IgD-negative memory B cell (primary cell): Measurements from ENCODE around the gene MEIS1. TPM values are rescaled to one million over a fixed set of nuclear protein-coding genes. Genes with fewer than 3 reads are reported as not detected.

Experiments used
- H3K27ac Mint-ChIP-seq, 3 donors: one replicate each; pipeline ENCODE4 v1.8.0; 2020 to 2022; ENCODE audit warnings: mild to moderate bottlenecking in 3 of 3, mixed read lengths in 3 of 3, moderate library complexity in 1 of 3
- H3K27me3 Mint-ChIP-seq: one replicate; pipeline ENCODE4 v1.8.0; 2021; ENCODE audit warnings: mixed read lengths
- H3K36me3 Mint-ChIP-seq: one replicate; pipeline ENCODE4 v1.8.0; 2020; ENCODE audit warnings: mild to moderate bottlenecking, mixed read lengths
- H3K4me1 Mint-ChIP-seq, 3 donors: one replicate each; pipeline ENCODE4 v1.8.0; 2020 to 2022; ENCODE audit warnings: mixed read lengths in 3 of 3, mild to moderate bottlenecking in 1 of 3
- H3K4me3 Mint-ChIP-seq, 4 donors: one replicate each; pipeline ENCODE4 v1.8.0; 2020 to 2022; ENCODE audit warnings: mild to moderate bottlenecking in 4 of 4, mixed read lengths in 4 of 4, moderate library complexity in 3 of 4
- H3K9me3 Mint-ChIP-seq, 3 donors: one replicate each; pipeline ENCODE4 v1.8.0; 2020 to 2021; ENCODE audit warnings: mixed read lengths in 3 of 3, mild to moderate bottlenecking in 1 of 3
- polyA plus RNA-seq: library from polyadenylated mRNA; unstranded; fragments of 300-500 nt; fragmentation: Illumina TruSeq; gene quantifications from one replicate; pipeline ENCODE4 v1.2.3, GENCODE V29; 2021

MEIS1 gene
- polyA plus RNA-seq, 1 donor from 2014 or later = 0.33 TPM

DNA sequence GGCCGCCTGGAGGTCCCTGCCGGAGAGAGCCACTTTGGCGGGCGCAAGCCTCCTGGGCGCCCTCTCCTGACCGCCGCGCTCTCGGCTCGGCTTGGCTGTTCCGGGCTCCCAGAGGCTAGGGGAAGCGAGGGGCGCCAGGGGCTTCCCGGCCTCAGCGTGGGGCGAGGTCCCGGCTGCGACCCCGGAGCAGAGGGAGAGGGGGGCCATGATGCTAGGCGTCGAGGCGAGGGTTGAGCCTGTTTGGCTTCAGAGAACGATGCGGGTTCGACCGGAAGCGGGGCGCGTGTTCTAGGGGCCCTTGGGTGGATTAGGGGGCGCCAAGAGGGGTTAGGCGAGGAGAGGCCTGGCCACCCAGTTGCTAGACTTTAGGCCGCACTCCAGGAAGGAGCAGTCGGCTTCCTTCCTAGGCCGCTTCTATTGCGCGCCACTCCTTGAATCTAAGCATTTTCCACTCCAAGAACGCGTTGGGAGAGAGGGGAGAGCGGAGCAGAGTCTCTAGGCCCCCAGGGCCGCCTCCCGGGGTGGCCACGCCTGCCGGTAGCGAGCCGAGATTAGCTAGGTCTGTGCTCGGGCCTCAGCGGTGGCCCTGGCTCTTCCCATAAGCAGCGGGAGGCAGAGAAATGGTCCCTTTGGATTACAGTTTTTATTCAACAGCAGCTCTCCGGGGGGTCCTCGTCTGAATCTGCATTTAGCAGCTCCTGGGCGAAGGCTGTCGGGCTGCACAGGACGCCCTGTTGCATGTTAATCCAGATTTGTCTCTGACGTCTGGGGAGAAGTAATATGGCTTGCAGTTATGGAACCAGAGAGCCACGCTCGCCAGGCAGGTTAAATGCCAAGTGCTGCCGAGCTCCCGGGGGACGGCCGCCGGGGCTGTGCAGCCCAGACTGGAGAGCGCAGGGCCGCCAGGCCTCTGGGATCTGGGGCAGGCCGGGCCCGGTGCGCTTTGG is 11.3 kb downstream of the MEIS1 start:
- no peak overlapping the region for H3K27ac Mint-ChIP-seq
- H3K27me3 Mint-ChIP-seq = peaks cover 31% of the 10 kb centered on the region
- no peak overlapping the region for H3K4me3 Mint-ChIP-seq
- H3K4me1 Mint-ChIP-seq = no peaks in the 10 kb centered on the region
- H3K36me3 Mint-ChIP-seq = no peaks in the 10 kb centered on the region
- H3K9me3 Mint-ChIP-seq = peaks cover 0 to 1% (median 0%) of the 10 kb centered on the region in 3 donors

DNA sequence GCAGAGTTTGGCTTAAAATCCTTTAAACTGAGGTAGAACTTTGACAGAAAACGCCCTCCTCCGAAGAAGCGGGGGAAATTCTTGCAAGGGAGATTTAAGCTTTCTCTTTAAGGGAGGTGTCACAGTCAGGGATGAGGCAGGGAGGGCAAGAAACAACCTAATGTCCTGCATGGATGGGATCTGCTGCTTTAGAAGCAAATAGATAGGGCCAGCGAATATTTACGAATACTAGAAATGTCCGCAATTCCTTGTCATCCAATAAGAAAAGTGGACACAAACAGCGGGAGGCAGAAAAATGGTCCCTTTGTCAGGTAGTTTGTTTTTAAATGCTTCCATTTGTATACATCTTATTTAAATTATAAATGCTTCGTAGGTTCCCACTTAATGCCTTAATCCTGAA is 12.0 kb downstream of the MEIS1 start:
- Mint-ChIP-seq H3K27ac (no peak overlapping the region), H3K9me3 (no peaks in the 10 kb centered on the region), H3K27me3 (peaks cover 28% of the 10 kb centered on the region), H3K36me3 (no peaks in the 10 kb centered on the region), H3K4me3 (peak overlapping the region in 1 of 4 donors; percentile 41), H3K4me1 (no peaks in the 10 kb centered on the region)

DNA sequence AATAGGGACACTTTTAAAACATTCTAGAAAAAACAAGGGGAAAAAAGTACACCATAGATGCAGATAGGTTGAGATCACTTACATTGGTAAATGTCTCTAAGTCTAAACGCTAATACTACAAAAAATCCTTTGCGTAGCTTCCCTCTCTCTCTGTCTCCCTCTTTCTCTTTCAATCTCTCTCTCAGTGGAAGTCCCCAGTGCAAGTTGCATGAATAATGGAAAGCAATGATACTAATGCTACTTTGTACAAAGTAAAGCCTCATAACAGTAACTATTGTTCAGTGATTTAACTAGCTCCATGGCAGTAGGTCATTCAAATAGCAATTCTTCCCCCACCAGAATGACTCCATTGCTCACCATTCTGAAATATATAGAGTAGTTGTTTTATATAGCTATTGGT is 12.8 kb downstream of the MEIS1 start:
- Mint-ChIP-seq H3K4me3 (no peak overlapping the region), H3K4me1 (no peaks in the 10 kb centered on the region), H3K9me3 (no peaks in the 10 kb centered on the region), H3K36me3 (no peaks in the 10 kb centered on the region), H3K27me3 (peaks cover 26% of the 10 kb centered on the region), H3K27ac (no peak overlapping the region)

DNA sequence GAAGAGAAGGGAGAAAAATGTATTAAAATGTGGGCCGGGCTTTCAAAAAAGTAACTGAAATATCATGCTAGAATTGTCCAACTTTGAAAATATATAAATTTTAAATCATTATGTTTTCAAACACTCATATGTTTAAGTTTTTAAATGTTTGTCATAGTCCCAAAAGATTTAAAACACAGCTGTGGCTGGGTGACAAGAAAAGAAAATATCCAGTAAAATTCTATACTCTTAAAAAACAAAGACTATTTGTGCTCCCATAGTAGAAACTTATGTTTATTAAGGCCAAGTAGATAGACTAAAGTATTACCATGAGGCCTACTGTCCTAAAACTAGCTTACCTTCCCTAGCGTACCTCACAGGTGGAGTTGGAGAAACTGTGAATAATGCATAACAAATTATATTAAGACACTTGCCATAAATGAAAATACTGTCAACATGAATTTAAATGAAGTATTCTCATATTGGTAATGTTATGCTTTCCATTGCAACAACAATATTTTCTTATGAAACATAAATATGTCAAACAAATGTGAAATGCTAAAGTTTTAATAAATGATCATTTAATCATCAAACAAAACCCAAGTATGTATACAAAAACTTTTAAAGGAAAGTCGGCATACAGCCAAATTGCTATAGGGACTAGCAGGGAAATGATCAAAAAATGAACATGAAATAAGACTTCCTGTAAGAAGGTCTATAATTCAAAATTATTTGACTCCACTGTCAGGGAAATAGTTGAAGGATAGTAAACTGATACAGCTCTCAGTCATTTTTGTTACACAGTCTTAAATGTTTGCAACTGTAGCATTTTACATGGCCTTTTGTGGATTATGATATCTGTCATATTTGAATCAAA is 13.4 kb downstream of the MEIS1 start:
- H3K4me3 Mint-ChIP-seq = no peak overlapping the region
- H3K36me3 Mint-ChIP-seq = no peaks in the 10 kb centered on the region
- no peak overlapping the region for H3K27ac Mint-ChIP-seq
- H3K4me1 Mint-ChIP-seq = no peaks in the 10 kb centered on the region
- H3K9me3 Mint-ChIP-seq = no peaks in the 10 kb centered on the region
- peaks cover 24% of the 10 kb centered on the region for H3K27me3 Mint-ChIP-seq

DNA sequence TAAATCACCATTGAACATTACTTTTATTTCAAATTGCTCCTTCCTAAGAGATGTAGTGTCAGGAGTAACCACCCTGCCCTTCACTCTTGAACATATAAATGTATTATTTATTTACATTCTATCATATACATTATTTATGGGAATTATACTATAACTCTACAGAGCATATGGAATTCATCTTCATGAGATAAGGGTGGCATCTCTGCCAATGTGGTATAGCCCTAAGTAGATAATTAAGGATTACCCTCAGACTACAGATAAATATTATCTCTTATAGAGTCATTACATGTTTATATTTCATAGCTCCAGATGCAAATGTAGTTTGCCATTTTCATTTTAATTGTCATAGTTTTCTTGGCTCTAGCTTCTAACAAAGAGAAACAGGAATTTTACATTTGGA is 17.3 kb downstream of the MEIS1 start:
- Mint-ChIP-seq H3K27ac (no peak overlapping the region), H3K36me3 (no peaks in the 10 kb centered on the region), H3K4me3 (no peak overlapping the region), H3K9me3 (no peaks in the 10 kb centered on the region), H3K27me3 (peaks cover 7% of the 10 kb centered on the region), H3K4me1 (no peaks in the 10 kb centered on the region)

DNA sequence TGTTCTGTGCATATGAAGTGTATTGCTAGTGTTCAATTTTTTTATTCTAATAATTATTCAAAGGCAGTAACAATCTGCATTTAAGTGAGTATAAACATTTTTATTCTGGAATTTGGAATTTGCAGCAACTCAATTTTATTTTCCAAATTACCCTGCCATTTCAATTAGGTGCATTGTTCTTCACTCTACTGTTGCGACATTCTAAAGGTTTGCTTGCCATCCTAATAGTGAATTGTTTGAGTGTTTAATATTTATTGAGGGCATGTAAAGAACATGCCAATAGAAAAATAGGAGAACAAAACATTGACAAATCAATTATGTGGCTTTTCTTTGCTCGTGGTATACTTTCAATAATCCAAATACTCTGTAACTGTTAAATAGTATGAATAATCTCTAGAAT is 18.0 kb downstream of the MEIS1 start:
- no peak overlapping the region for H3K27ac Mint-ChIP-seq
- no peak overlapping the region for H3K4me3 Mint-ChIP-seq
- H3K4me1 Mint-ChIP-seq = no peaks in the 10 kb centered on the region
- H3K36me3 Mint-ChIP-seq = no peaks in the 10 kb centered on the region
- no peaks in the 10 kb centered on the region for H3K9me3 Mint-ChIP-seq
- peaks cover 3% of the 10 kb centered on the region for H3K27me3 Mint-ChIP-seq

DNA sequence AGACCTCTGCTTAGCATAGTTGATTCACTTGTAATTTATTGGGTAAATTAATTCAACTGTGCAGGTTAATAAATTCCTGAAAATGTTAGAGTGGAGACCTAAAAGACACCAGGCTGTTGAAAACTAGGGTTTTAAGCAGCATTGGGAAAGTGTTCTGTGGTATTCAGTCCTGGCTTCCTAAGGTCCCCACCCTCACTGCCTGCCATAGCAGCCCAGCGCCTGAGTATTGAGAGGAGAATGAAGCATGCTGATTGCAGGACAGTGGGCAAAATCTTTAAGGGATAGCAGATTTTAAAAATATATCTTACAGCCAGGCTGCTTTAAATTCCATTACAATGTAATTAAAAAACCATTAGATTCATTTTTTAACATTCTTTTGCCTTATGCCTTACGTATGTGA is 20.6 kb downstream of the MEIS1 start:
- Mint-ChIP-seq H3K36me3 (no peaks in the 10 kb centered on the region), H3K4me1 (no peaks in the 10 kb centered on the region), H3K27me3 (peaks cover 2% of the 10 kb centered on the region), H3K9me3 (peaks cover 0 to 2% (median 0%) of the 10 kb centered on the region in 3 donors), H3K4me3 (no peak overlapping the region), H3K27ac (no peak overlapping the region)

DNA sequence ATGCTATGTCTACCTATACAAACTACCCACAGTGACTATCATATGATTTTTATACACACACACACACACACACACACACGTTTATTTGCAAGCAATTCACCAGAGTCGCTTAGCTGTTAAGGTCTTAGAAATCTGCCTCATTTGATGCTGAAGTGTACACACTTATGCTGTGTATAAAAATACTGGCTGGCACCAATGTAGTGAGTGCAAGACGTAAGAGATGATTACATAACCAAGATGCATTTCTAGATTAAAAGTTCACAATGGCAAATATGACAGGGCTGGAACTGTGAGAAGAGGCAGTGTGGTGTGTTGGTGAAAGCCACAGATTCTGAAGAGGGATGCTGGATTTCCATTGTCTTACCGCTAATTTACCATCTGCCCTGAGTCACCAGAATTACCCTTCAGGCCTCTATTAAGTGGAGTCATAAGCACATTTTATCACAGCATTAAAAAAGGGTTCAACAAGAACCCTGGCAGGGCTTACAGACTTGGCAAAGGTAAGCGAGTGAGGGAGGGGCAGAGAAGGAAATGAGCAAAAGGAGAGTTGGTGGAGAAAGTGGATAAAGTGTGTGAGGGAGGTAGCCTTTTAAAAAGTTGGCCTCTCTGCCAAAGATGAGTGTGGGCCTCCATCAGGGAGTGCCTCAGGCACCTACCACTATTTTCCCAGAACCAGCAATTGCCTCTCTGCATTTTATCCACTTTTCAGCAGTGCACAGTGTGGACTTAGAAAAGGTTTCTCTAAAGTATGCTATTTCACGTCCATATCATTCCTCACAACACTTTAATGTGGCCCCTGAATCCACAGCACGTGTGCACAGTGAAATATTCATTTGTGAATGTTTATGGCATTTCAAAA is 21.5 kb downstream of the MEIS1 start:
- Mint-ChIP-seq H3K36me3 (no peaks in the 10 kb centered on the region), H3K9me3 (peaks cover 0 to 2% (median 0%) of the 10 kb centered on the region in 3 donors), H3K27ac (no peak overlapping the region), H3K4me3 (no peak overlapping the region), H3K27me3 (peaks cover 2% of the 10 kb centered on the region), H3K4me1 (no peaks in the 10 kb centered on the region)

DNA sequence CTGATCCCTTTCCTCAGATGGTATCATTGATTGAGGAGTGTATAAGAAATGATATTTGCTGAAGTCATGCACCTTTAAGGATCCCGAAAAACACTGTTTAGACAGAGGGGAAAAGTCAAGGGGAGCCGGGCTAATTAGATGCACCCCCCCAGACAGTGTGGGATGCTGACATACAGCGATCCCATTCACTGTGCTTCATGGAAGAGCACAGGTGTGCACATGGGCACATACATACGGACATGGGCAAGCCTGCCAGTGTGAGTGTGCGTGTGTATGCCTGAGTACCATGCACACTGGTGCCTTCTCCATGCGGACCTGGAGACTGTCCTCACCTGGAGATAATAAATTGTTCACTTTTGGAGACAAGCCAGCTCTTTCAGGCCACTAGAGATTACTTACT is 22.6 kb downstream of the MEIS1 start:
- H3K9me3 Mint-ChIP-seq = peaks cover 0 to 2% (median 0%) of the 10 kb centered on the region in 3 donors

DNA sequence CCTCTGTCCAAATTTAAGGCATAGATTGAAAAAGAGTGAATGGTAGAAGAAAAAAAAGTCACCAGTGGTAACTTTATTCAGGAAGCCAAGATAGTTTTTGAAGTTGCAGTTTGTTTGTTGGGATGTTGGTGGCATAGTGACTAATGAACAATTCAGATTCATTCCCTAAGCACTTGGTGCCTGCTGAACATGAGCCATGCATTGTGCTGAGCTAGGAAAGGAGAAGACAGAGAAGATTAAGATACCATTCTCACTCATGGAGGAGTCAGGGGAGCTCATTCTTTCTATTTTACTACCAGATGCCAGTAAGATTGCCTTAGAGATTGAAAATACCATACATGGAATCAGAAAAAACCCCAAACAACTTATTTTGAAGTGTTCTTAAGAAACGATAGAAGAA is 25.1 kb downstream of the MEIS1 start:
- Mint-ChIP-seq H3K27ac (no peak overlapping the region), H3K36me3 (no peaks in the 10 kb centered on the region), H3K4me1 (no peaks in the 10 kb centered on the region), H3K9me3 (peaks cover 0 to 2% (median 0%) of the 10 kb centered on the region in 3 donors), H3K27me3 (no peaks in the 10 kb centered on the region), H3K4me3 (no peak overlapping the region)

More for the DNA sequence above, 22.6 kb downstream of the MEIS1 start:
- Mint-ChIP-seq H3K27ac (no peak overlapping the region), H3K27me3 (no peaks in the 10 kb centered on the region), H3K4me1 (no peaks in the 10 kb centered on the region), H3K4me3 (no peak overlapping the region), H3K36me3 (no peaks in the 10 kb centered on the region)

DNA sequence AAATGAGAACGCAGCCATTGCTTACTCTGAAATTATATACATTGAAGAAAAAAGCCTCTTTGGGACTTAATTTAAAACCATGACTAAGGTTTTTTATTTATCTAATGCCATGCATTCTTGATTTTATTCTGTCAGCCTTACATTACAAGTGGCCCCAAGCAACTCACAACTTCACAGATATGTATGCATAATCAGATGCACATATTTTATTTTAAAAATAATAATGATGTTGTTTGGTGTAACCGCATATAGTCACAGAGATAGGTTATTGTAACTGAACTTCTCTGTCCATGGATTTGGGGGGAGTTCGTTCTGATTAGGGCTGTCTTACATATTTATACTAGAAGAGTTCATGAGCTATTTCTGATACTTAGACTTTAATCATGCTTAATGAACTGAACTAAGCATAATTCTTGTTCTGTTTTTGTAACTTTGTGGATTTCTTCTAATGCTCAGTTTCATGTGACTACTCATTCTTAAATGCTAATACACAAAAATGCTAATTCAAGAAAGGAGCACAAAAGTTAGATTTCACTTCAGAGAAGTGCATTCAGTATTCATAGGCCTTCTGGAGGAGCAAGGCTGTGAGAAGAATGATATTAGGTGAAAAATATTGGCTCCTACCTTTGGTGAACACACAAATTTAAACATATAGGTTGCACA is 26.2 kb downstream of the MEIS1 start:
- no peaks in the 10 kb centered on the region for H3K36me3 Mint-ChIP-seq
- H3K9me3 Mint-ChIP-seq = peaks cover 0 to 2% (median 0%) of the 10 kb centered on the region in 3 donors
- H3K27ac Mint-ChIP-seq = no peak overlapping the region
- no peaks in the 10 kb centered on the region for H3K27me3 Mint-ChIP-seq
- H3K4me1 Mint-ChIP-seq = no peaks in the 10 kb centered on the region
- H3K4me3 Mint-ChIP-seq = no peak overlapping the region

DNA sequence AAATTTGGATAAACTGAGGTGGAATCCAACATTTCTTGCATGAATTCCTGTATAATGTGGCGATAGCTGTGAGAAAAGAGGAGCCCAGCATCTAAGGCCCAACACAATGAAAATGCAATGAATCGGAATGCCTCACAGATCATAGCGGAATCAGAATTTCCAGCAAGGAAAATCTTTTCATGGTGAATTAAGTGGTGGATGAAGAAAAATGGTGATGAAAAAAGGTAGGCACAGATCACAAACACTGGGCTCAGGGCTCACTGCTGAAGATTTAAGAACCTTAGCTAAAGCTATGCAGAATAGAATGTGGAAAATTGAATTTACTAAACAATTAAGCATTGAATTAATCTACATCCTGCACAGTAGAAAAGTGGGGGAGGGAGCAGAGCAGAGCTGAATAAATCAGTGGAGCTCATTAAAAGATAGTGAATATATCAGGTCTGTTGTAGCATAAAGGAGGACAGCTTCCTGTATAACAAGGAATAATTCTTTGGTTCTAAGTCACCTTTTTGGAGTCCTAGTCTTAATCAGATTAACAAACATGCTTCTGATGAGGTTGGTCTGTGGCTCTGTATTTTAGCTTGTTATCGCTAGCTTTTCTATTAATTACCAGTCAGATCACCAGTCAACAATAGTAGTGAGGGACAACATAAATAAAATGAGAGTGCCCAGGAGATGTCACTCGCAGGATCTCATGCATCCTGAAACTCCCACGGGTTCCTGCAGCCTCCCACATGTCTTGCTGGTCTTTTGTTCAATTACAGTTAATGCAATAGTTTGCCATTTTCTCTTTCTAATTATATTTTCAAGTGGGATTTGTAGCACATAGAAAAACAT is 27.0 kb downstream of the MEIS1 start:
- Mint-ChIP-seq H3K4me1 (no peaks in the 10 kb centered on the region), H3K9me3 (peaks cover 0 to 2% (median 0%) of the 10 kb centered on the region in 3 donors), H3K36me3 (no peaks in the 10 kb centered on the region), H3K4me3 (no peak overlapping the region), H3K27me3 (no peaks in the 10 kb centered on the region), H3K27ac (no peak overlapping the region)

DNA sequence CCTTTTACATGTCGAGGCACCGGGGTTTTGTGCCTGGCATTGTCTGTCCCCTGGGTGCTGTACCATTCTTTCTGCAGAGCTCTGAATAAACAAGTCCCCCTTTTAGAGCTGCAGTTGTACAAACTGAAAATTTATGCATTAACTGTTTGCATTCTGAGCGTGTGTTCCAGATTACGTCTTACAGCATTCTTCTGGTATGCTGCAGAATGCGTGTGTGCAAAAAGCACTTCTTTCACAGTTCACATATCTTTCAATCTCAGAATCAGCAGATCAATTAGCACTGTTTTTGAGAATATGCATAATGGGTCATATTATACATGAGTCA is 27.5 kb downstream of the MEIS1 start:
- peaks cover 0 to 2% (median 0%) of the 10 kb centered on the region in 3 donors for H3K9me3 Mint-ChIP-seq
- no peaks in the 10 kb centered on the region for H3K4me1 Mint-ChIP-seq
- no peak overlapping the region for H3K4me3 Mint-ChIP-seq
- no peak overlapping the region for H3K27ac Mint-ChIP-seq
- no peaks in the 10 kb centered on the region for H3K27me3 Mint-ChIP-seq
- no peaks in the 10 kb centered on the region for H3K36me3 Mint-ChIP-seq
